Skeletal muscle tissue (tissue), 4 donors: Measurements from ENCODE around the gene VWDE. TPM values are rescaled to one million over a fixed set of nuclear protein-coding genes. Genes with fewer than 3 reads are reported as not detected.

Experiments used
- H3K27ac ChIP-seq: one replicate; pipeline ENCODE4 v1.7.0; 2013; ENCODE audit warnings: mild to moderate bottlenecking, low read depth, low read length, inconsistent platforms
- H3K27me3 ChIP-seq, 3 donors: one replicate each; pipeline ENCODE4 v1.7.0; 2013; ENCODE audit warnings: low read length in 3 of 3; ENCODE audit not compliant: control insufficient read depth in 3 of 3, insufficient read depth in 3 of 3
- H3K36me3 ChIP-seq, 3 donors: one replicate each; pipeline ENCODE4 v1.7.0; 2013; ENCODE audit warnings: low read length in 3 of 3; ENCODE audit not compliant: control insufficient read depth in 3 of 3, insufficient read depth in 3 of 3
- H3K4me1 ChIP-seq, 3 donors: one replicate each; pipeline ENCODE4 v1.7.0; 2013; ENCODE audit warnings: low read length in 3 of 3, mild to moderate bottlenecking in 3 of 3; ENCODE audit not compliant: control insufficient read depth in 3 of 3, insufficient read depth in 3 of 3
- H3K4me3 ChIP-seq, 3 donors: one replicate each; pipeline ENCODE4 v1.7.0; 2013; ENCODE audit warnings: low read length in 3 of 3
- H3K9ac ChIP-seq, 3 donors: one replicate each; pipeline ENCODE4 v1.7.0; 2013; ENCODE audit warnings: low read length in 3 of 3, mild to moderate bottlenecking in 3 of 3, moderate library complexity in 2 of 3, low read depth in 1 of 3
- H3K9me3 ChIP-seq, 3 donors: one replicate each; pipeline ENCODE4 v1.7.0; 2013; ENCODE audit warnings: low read length in 3 of 3; ENCODE audit not compliant: control insufficient read depth in 3 of 3
- total RNA-seq: library from RNA; depleted of rRNA; stranded (reverse); fragments of >200 nt; gene quantifications from one replicate; pipeline ENCODE4 v1.2.3, GENCODE V29; 2014
- donor health status: Osteomylitis.

Gene VWDE
- total RNA-seq, 1 donor from 2014 or later, result 0.52 TPM

DNA sequence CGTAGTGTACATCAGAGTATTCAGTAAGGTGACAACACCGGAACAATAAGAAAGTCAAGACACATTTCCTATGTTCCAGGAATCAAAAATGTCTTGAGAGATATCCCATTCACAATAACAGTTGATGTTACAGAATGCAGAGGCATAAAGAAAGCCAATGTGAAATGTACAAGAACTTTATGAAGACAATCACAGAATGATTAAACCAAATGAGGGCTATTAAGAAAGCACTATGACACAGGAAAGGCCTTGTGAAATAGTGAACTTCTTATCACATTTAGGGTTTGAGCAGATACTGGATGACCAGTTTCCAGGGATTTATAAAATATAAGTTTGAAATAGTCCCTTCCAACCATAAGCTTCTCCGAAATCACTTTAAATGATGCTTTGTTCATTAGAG lies 52.7 kb downstream of the VWDE start:
- no peak overlapping the region for H3K4me3 ChIP-seq
- no peaks in the 10 kb centered on the region for H3K9me3 ChIP-seq
- H3K4me1 ChIP-seq, result no peaks in the 10 kb centered on the region
- no peaks in the 10 kb centered on the region for H3K36me3 ChIP-seq
- no peaks in the 10 kb centered on the region for H3K27me3 ChIP-seq
- H3K9ac ChIP-seq, result no peak overlapping the region
- H3K27ac ChIP-seq, result no peak overlapping the region

- no peak overlapping the region for H3K4me3 ChIP-seq
- no peaks in the 10 kb centered on the region for H3K4me1 ChIP-seq
- H3K9ac ChIP-seq, result no peak overlapping the region
- H3K36me3 ChIP-seq, result no peaks in the 10 kb centered on the region
- H3K27ac ChIP-seq, result no peak overlapping the region
- no peaks in the 10 kb centered on the region for H3K9me3 ChIP-seq
- no peaks in the 10 kb centered on the region for H3K27me3 ChIP-seq
These were observed 66.6 kb downstream of the VWDE start for GRCh38 chr7:12337095-12337494.

DNA sequence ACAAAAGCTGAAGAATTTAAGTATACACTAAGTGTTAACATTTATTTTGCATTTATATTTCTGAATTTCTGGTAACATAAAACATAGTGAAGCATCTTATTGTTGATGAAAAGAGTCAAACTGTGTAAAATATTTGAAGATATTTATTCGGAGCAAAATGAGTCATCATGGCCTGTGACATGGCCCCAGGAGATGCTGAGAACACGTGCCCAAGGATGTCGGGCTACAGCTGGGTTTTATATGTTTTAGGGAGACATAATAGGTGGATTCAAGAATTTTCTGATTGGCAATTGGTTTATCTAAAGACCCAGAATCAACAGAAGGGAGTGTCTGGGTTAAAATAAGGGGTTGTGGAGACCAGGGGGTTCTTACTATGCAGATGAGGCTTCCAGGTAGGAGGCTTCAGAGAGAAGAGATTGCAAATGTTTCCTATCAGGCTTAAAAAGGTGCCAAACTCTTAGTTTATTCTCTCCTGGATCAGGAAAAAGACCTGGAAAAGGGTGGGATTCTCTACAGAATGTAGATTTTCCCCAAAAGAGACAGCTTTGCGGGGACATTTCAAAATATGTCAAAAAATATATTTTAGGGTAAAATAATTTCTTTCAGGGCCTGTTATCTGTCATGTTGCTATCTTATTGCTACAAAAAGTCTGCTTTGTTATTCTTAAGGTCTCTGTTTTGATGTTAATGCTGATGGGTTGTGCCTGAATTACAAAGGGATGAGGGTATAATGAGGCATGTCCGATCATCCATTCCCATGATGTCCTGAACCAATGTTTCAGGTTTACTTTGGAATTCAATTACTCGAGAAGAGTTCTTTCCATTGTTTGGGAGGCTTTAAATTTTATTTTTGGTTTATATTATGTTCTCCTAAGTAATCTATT lies 74.5 kb downstream of the VWDE start:
- H3K27me3 ChIP-seq, result no peaks in the 10 kb centered on the region
- no peak overlapping the region for H3K9ac ChIP-seq
- H3K27ac ChIP-seq, result no peak overlapping the region
- H3K9me3 ChIP-seq, result no peaks in the 10 kb centered on the region
- no peak overlapping the region for H3K4me3 ChIP-seq
- H3K36me3 ChIP-seq, result no peaks in the 10 kb centered on the region
- no peaks in the 10 kb centered on the region for H3K4me1 ChIP-seq

- Histone ChIP-seq H3K9ac (no peak overlapping the region), H3K4me1 (no peaks in the 10 kb centered on the region), H3K4me3 (no peak overlapping the region), H3K36me3 (no peaks in the 10 kb centered on the region), H3K27ac (no peak overlapping the region), H3K27me3 (no peaks in the 10 kb centered on the region), H3K9me3 (no peaks in the 10 kb centered on the region)
These were observed 75.7 kb downstream of the VWDE start for GRCh38 chr7:12327922-12328321.

DNA sequence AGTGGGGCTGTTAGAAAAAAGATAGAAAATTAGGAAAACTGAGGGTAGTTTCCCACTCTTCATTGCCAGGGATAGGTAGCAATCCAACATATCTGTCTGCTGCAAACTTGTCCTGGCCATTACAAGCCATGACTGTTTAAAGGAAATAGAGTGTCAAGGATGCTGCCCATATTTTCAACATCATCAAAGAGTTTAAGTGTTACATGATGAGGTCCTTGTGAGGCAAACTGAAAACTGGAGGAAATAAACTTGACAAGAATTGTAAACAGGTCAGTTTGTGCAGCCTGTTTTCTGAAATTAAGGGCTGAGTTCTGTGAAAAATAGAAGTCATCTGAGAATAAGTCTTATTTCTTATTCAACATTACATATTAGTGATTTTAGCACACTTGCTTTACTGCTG lies 78.0 kb downstream of the VWDE start:
- H3K9me3 ChIP-seq, result no peaks in the 10 kb centered on the region
- no peaks in the 10 kb centered on the region for H3K27me3 ChIP-seq
- H3K9ac ChIP-seq, result no peak overlapping the region
- H3K4me1 ChIP-seq, result no peaks in the 10 kb centered on the region
- no peaks in the 10 kb centered on the region for H3K36me3 ChIP-seq
- no peak overlapping the region for H3K4me3 ChIP-seq
- no peak overlapping the region for H3K27ac ChIP-seq

- H3K4me3 ChIP-seq, result no peak overlapping the region
- H3K27me3 ChIP-seq, result no peaks in the 10 kb centered on the region
- no peak overlapping the region for H3K9ac ChIP-seq
- no peaks in the 10 kb centered on the region for H3K4me1 ChIP-seq
- no peaks in the 10 kb centered on the region for H3K36me3 ChIP-seq
- no peak overlapping the region for H3K27ac ChIP-seq
- H3K9me3 ChIP-seq, result no peaks in the 10 kb centered on the region
These were observed 80.2 kb downstream of the VWDE start for GRCh38 chr7:12323415-12323814.

- Histone ChIP-seq H3K9ac (no peak overlapping the region), H3K9me3 (no peaks in the 10 kb centered on the region), H3K4me1 (no peaks in the 10 kb centered on the region), H3K4me3 (no peak overlapping the region), H3K27ac (no peak overlapping the region), H3K27me3 (no peaks in the 10 kb centered on the region), H3K36me3 (no peaks in the 10 kb centered on the region)
These were observed 80.8 kb downstream of the VWDE start for GRCh38 chr7:12322903-12323300.

DNA sequence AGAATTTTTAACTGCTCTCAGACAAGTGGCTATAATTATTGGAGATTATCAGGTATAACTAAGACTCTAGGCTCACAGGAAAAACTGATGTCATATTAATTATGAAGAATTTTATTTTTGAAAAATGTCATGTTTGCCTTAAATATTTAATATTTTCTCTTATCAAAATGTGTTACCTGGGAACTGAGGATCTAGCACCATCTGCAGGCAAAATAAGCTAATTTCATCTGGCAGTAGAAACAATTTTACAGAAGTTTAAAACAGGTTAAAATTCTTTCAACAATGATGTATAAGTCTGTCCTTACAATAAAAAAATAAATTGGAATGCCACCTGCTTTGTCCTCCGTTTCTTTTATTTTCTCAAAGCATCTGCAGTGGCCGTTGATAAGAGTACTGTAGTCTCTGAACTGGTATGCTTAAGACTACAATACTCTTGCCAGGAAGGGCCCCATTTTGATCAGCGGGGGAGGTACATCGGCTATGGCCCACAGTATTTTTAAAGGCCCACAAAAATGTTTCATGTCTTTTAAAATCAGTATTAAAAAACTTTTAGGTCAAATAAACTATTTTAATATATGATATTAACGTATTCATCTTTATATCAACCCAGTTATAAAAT lies 81.3 kb downstream of the VWDE start:
- Histone ChIP-seq H3K4me1 (no peaks in the 10 kb centered on the region), H3K9me3 (no peaks in the 10 kb centered on the region), H3K36me3 (no peaks in the 10 kb centered on the region), H3K4me3 (no peak overlapping the region), H3K27me3 (no peaks in the 10 kb centered on the region), H3K9ac (no peak overlapping the region), H3K27ac (no peak overlapping the region)

DNA sequence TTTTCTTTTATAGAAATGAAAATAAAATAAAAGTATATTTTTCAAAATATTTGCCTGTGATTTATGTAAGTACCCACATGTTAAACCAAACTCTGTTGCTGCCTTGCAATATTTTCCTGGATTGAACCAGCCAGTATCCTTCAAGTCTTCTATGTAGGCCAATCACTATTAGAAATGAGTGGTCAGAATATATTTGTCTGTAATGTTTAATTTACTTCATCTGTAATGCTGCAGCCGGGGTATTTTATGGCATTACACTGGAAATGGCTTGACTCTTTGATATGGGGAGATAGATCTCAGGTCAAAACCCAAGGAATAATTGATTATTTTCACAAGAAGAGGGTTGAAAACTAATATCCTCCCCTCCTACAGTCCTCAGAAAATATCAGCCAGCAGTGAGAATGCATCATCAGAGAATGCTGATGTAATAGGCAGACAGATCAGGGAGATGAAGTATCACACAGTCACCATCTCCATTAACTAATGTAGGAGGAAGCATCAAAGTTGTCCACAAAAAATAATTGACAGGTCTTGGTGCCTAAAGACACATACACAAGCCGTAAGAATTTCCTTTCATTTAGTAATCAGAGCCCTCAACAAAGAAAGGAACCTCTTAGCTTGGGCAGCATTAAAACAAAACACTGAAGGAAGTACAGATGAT lies 82.5 kb downstream of the VWDE start:
- H3K4me3 ChIP-seq, result no peak overlapping the region
- no peaks in the 10 kb centered on the region for H3K9me3 ChIP-seq
- no peak overlapping the region for H3K27ac ChIP-seq

More for the DNA sequence above, 82.5 kb downstream of the VWDE start:
- H3K9ac ChIP-seq, result no peak overlapping the region
- H3K36me3 ChIP-seq, result no peaks in the 10 kb centered on the region
- H3K4me1 ChIP-seq, result no peaks in the 10 kb centered on the region
- H3K27me3 ChIP-seq, result no peaks in the 10 kb centered on the region
